Neural cell (in vitro differentiated cells): ENCODE measurements around the gene ARHGEF1. TPM values are rescaled to one million over a fixed set of nuclear protein-coding genes. Genes with fewer than 3 reads are reported as not detected.

Experiments
- H2AFZ ChIP-seq: fragments of 200-600, 300-800 bp; sonication (generic), shearing (Covaris generic); 2 replicates; pipeline ENCODE4 v1.6.0; 2014; ENCODE audit warnings: low read depth, mild to moderate bottlenecking, antibody characterized with exemption, low read length, moderate library complexity
- H3F3A ChIP-seq: fragments of 200-600 bp; shearing (Covaris generic); 2 replicates; pipeline ENCODE4 v1.6.1; 2016; ENCODE audit warnings: mild to moderate bottlenecking, moderate library complexity, mixed read lengths, antibody characterized with exemption, low read length; ENCODE audit not compliant: insufficient read depth, poor library complexity, severe bottlenecking
- H3K27ac ChIP-seq: fragments of 200-600, 300-800 bp; sonication (generic), shearing (Covaris generic); 2 replicates; pipeline ENCODE4 v1.5.1; 2014; ENCODE audit warnings: mild to moderate bottlenecking, low read length, moderate library complexity
- H3K27me3 ChIP-seq: fragments of 300-800, 200-600 bp; sonication (generic), shearing (Covaris generic); 2 replicates; pipeline ENCODE4 v1.6.0; 2014; ENCODE audit warnings: mild to moderate bottlenecking, low read depth, low read length, moderate library complexity; ENCODE audit not compliant: insufficient read depth
- H3K36me3 ChIP-seq: fragments of 300-800, 200-600 bp; sonication (generic), shearing (Covaris generic); 2 replicates; pipeline ENCODE4 v1.5.1; 2014; ENCODE audit warnings: mild to moderate bottlenecking, antibody characterized with exemption, low read length, moderate library complexity; ENCODE audit not compliant: insufficient read depth
- H3K4me2 ChIP-seq: fragments of 300-800, 200-600 bp; sonication (generic), shearing (Covaris generic); 2 replicates; pipeline ENCODE4 v1.6.0; 2014; ENCODE audit warnings: mild to moderate bottlenecking, low read length
- H3K4me3 ChIP-seq: fragments of 300-800, 200-600 bp; sonication (generic), shearing (Covaris generic); 2 replicates; pipeline ENCODE4 v1.5.1; 2014; ENCODE audit warnings: mild to moderate bottlenecking, low read length, moderate library complexity
- H3K79me2 ChIP-seq: fragments of 200-600 bp; shearing (Covaris generic); replicated peaks from 2 replicates; pipeline ENCODE4 v1.6.0; 2014; ENCODE audit warnings: mild to moderate bottlenecking, low read length, moderate library complexity; ENCODE audit not compliant: insufficient read depth
- H3K9ac ChIP-seq: fragments of 300-800, 200-600 bp; sonication (generic), shearing (Covaris generic); 2 replicates; pipeline ENCODE4 v1.6.1; 2016; ENCODE audit warnings: mild to moderate bottlenecking, low read length, mixed read lengths
- H3K9me2 ChIP-seq: fragments of 200-600 bp; shearing (Covaris generic); 2 replicates; pipeline ENCODE4 v1.6.1; 2016; ENCODE audit warnings: mild to moderate bottlenecking, low read length, mixed read lengths; ENCODE audit not compliant: insufficient read depth
- H3K9me3 ChIP-seq: fragments of 200-600, 300-800 bp; sonication (generic), shearing (Covaris generic); 2 replicates; pipeline ENCODE4 v1.6.1; 2016; ENCODE audit warnings: mild to moderate bottlenecking, mixed run types, low read length, moderate library complexity, mixed read lengths
- H4K20me1 ChIP-seq: fragments of 200-600 bp; shearing (Covaris generic); 2 replicates; pipeline ENCODE4 v1.6.1; 2016; ENCODE audit warnings: mild to moderate bottlenecking, mixed run types; ENCODE audit not compliant: insufficient read depth
- CTCF ChIP-seq: fragments of 450-650 bp; IDR thresholded peaks from 2 replicates; pipeline ENCODE4 v1.5.1; 2014; ENCODE audit warnings: antibody characterized with exemption, mild to moderate bottlenecking, moderate library complexity; ENCODE audit not compliant: poor library complexity, severe bottlenecking
- EP300 ChIP-seq: fragments of 450-650 bp; conservative IDR thresholded peaks from 2 replicates; pipeline ENCODE4 v1.6.1; 2014; ENCODE audit warnings: antibody characterized with exemption, mild to moderate bottlenecking, moderate library complexity; ENCODE audit not compliant: poor library complexity, severe bottlenecking
- EZH2 ChIP-seq: fragments of 200-600, 300-800 bp; shearing (Covaris generic), sonication (generic); IDR thresholded peaks from 2 replicates; pipeline ENCODE4 v1.6.1; 2014; ENCODE audit warnings: antibody characterized with exemption, low read length, borderline replicate concordance, mild to moderate bottlenecking; ENCODE audit not compliant: insufficient read depth, poor library complexity, severe bottlenecking
- MXI1 ChIP-seq: fragments of 450-650 bp; conservative IDR thresholded peaks from 2 replicates; pipeline ENCODE4 v1.6.1; 2014; ENCODE audit warnings: antibody characterized with exemption, mild to moderate bottlenecking; ENCODE audit not compliant: poor library complexity, severe bottlenecking
- POLR2AphosphoS5 ChIP-seq: IDR thresholded peaks from 2 replicates; pipeline ENCODE4 v1.6.1; 2012
- RAD21 ChIP-seq: fragments of 450-650 bp; conservative IDR thresholded peaks from 2 replicates; pipeline ENCODE4 v1.6.1; 2014; ENCODE audit warnings: antibody characterized with exemption, mild to moderate bottlenecking, moderate library complexity
- REST ChIP-seq: IDR thresholded peaks from 2 replicates; pipeline ENCODE4 v1.6.1; 2012; ENCODE audit warnings: borderline replicate concordance
- SMC3 ChIP-seq: fragments of 450-650 bp; conservative IDR thresholded peaks from 2 replicates; pipeline ENCODE4 v1.6.1; 2014; ENCODE audit warnings: antibody characterized with exemption, mild to moderate bottlenecking, moderate library complexity; ENCODE audit not compliant: poor library complexity
- TAF1 ChIP-seq: IDR thresholded peaks from 2 replicates; pipeline ENCODE4 v1.6.1; 2012; ENCODE audit warnings: low read depth
- polyA plus RNA-seq: library from polyadenylated mRNA; depleted of rRNA; stranded (reverse); fragments of >200 nt; gene quantifications from 2 replicates; pipeline ENCODE4 v1.2.3, GENCODE V29; 2014

The ARHGEF1 gene
- polyA plus RNA-seq, 1 donor from 2014 or later = 12.0 TPM

GRCh38 chr19:41951686-41952172 is 68.7 kb downstream of the ARHGEF1 start:
- Histone ChIP-seq H3K4me2 (no peak overlapping the region), H3K9me3 (no peaks in the 10 kb centered on the region), H3K36me3 (no peaks in the 10 kb centered on the region), H3K27ac (no peak overlapping the region), H3K9me2 (no peaks in the 10 kb centered on the region), H4K20me1 (no peaks in the 10 kb centered on the region), H3K9ac (no peak overlapping the region), H2AFZ (no peak overlapping the region), H3K79me2 (no peaks in the 10 kb centered on the region), H3K4me3 (no peak overlapping the region), H3F3A (no peaks in the 10 kb centered on the region), H3K27me3 (no peaks in the 10 kb centered on the region)
- TF ChIP-seq EP300 (no peak), RAD21 (peak; percentile 69), SMC3 (peak; percentile 72), TAF1 (peak; percentile 1), CTCF (peak; percentile 83)

- H2AFZ ChIP-seq = no peak overlapping the region
- H3K9me2 ChIP-seq = no peaks in the 10 kb centered on the region
- TF ChIP-seq EZH2 (no peak), EP300 (no peak), MXI1 (no peak), CTCF (no peak), TAF1 (no peak), SMC3 (no peak), POLR2AphosphoS5 (no peak), RAD21 (no peak), REST (no peak)
- H3K4me3 ChIP-seq = no peak overlapping the region
- H3K27me3 ChIP-seq = no peaks in the 10 kb centered on the region
- no peak overlapping the region for H3K4me2 ChIP-seq
- no peaks in the 10 kb centered on the region for H3K79me2 ChIP-seq
- no peaks in the 10 kb centered on the region for H3K9me3 ChIP-seq
- no peak overlapping the region for H3K27ac ChIP-seq
- no peaks in the 10 kb centered on the region for H4K20me1 ChIP-seq
- H3K9ac ChIP-seq = no peak overlapping the region
- no peaks in the 10 kb centered on the region for H3F3A ChIP-seq
- no peaks in the 10 kb centered on the region for H3K36me3 ChIP-seq
Observed at GRCh38 chr19:41955521-41955920, 72.5 kb downstream of the ARHGEF1 start.
